Effector memory CD4-positive, alpha-beta T cell (primary cell): ENCODE measurements around the gene IL27RA.
"Not testable (repeated sequence)": the region's sequence is repeated elsewhere in the genome, so short reads cannot be mapped to it uniquely, and the experiment has no call there.

ENCODE experiments used
- DNase-seq, 3 donors: peaks; one replicate each; pipeline ENCODE4 v3.0.0-alpha.2; 2020
- H3K27ac ChIP-seq: 2 replicates; pipeline ENCODE4 v1.7.0; 2013; ENCODE audit warnings: mild to moderate bottlenecking, low read length, moderate library complexity; ENCODE audit not compliant: insufficient read depth, poor library complexity, severe bottlenecking
- H3K27me3 ChIP-seq: replicated peaks from 2 replicates; pipeline ENCODE4 v1.7.0; 2013; ENCODE audit warnings: mild to moderate bottlenecking, low read length; ENCODE audit not compliant: insufficient read depth, control insufficient read depth, poor library complexity, severe bottlenecking
- H3K36me3 ChIP-seq: 2 replicates; pipeline ENCODE4 v1.7.0; 2013; ENCODE audit warnings: mild to moderate bottlenecking, low read length, moderate library complexity; ENCODE audit not compliant: control insufficient read depth, insufficient read depth
- H3K4me1 ChIP-seq: 2 replicates; pipeline ENCODE4 v1.7.0; 2013; ENCODE audit warnings: low read length, mild to moderate bottlenecking; ENCODE audit not compliant: control insufficient read depth, insufficient read depth, poor library complexity, severe bottlenecking
- H3K4me3 ChIP-seq: 2 replicates; pipeline ENCODE4 v1.7.0; 2013; ENCODE audit warnings: low read length, low read depth, mild to moderate bottlenecking; ENCODE audit not compliant: insufficient read depth, poor library complexity, severe bottlenecking
- H3K9me3 ChIP-seq: 2 replicates; pipeline ENCODE4 v1.7.0; 2013; ENCODE audit warnings: mild to moderate bottlenecking, low read length, moderate library complexity; ENCODE audit not compliant: control insufficient read depth

The IL27RA gene

GRCh38 chr19:14006766-14007562, 24.6 kb upstream of the IL27RA start:
- Histone ChIP-seq H3K36me3 (no peaks in the 10 kb centered on the region), H3K27ac (peak overlapping the region; percentile 100), H3K4me1 (peaks cover 26% of the 10 kb centered on the region), H3K4me3 (peak overlapping the region; percentile 66), H3K27me3 (no peaks in the 10 kb centered on the region), H3K9me3 (no peaks in the 10 kb centered on the region)
- DNase-seq, result no peak

- no peaks in the 10 kb centered on the region for H3K36me3 ChIP-seq
- H3K9me3 ChIP-seq, result no peaks in the 10 kb centered on the region
- DNase-seq, result no peak
- no peaks in the 10 kb centered on the region for H3K27me3 ChIP-seq
- no peak overlapping the region for H3K27ac ChIP-seq
- H3K4me3 ChIP-seq, result no peak overlapping the region
- H3K4me1 ChIP-seq, result no peaks in the 10 kb centered on the region
These were observed 19.1 kb upstream of the IL27RA start for GRCh38 chr19:14012378-14012915.

DNA sequence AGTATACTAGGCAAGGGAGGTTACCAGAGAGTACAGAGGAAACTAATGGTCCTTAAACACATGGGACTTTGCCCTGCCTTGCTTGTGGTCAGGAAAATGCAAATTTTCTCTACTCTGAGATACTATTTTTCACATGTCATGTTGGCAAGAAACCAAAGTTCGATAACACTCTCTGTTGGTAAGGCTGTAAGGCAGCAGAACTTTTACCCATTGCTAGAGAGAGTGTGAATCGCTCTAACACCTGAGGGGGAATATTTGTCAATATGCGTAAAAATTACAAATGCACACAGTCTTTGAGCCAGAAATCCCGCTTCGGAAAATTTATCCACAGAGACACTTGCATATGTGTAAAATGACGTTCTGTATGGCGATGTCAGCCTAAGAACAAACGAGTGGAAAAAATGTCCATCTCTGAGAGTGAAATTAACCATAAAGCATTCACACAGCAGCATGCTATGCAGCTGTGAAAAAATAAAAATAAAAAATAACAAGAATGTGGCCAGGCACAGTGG, 16.0 kb upstream of the IL27RA start:
- Histone ChIP-seq H3K36me3 (no peaks in the 10 kb centered on the region), H3K9me3 (no peaks in the 10 kb centered on the region), H3K27ac (no peak overlapping the region), H3K4me1 (no peaks in the 10 kb centered on the region), H3K4me3 (no peak overlapping the region), H3K27me3 (no peaks in the 10 kb centered on the region)
- DNase-seq, result no peak

GRCh38 chr19:14019100-14019499, 12.5 kb upstream of the IL27RA start:
- Histone ChIP-seq H3K4me1 (no peaks in the 10 kb centered on the region), H3K9me3 (no peaks in the 10 kb centered on the region)
- no peak for DNase-seq

GRCh38 chr19:14019739-14020138, 11.8 kb upstream of the IL27RA start:
- not testable (repeated sequence) for H3K9me3 ChIP-seq, DNase-seq, H3K4me3 ChIP-seq, H3K27me3 ChIP-seq, H3K4me1 ChIP-seq, H3K27ac ChIP-seq, H3K36me3 ChIP-seq

More at GRCh38 chr19:14019100-14019499, 12.5 kb upstream of the IL27RA start:
- no peaks in the 10 kb centered on the region for H3K27me3 ChIP-seq
- H3K36me3 ChIP-seq, result no peaks in the 10 kb centered on the region
- no peak overlapping the region for H3K4me3 ChIP-seq
- no peak overlapping the region for H3K27ac ChIP-seq

- Histone ChIP-seq H3K27me3 (no peaks in the 10 kb centered on the region), H3K36me3 (no peaks in the 10 kb centered on the region), H3K27ac (no peak overlapping the region), H3K4me1 (no peaks in the 10 kb centered on the region), H3K9me3 (no peaks in the 10 kb centered on the region), H3K4me3 (no peak overlapping the region)
- no peak for DNase-seq
These were observed 10.1 kb upstream of the IL27RA start for GRCh38 chr19:14021474-14021873.

DNA sequence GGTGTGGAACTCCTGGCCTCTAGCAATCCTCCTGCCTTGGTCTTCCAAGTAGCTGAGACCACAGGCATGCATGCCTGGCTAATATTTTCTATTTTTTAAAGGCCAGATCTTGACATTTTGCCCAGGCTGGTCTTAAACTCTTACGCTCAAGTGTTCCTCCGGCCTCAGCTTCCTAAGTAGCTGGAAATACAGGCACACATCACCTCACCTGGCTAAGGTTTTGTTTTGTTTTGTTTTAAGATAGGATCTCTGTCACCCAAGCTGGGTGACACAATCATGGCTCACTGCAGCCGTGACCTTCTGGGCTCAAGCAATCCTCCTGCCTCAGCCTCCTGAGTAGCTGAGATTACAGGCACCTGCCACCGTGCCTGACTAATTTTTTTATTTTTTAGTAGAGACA, 9.1 kb upstream of the IL27RA start:
- no peak for DNase-seq
- Histone ChIP-seq H3K36me3 (no peaks in the 10 kb centered on the region), H3K4me1 (no peaks in the 10 kb centered on the region), H3K27ac (no peak overlapping the region), H3K9me3 (no peaks in the 10 kb centered on the region), H3K27me3 (no peaks in the 10 kb centered on the region), H3K4me3 (no peak overlapping the region)

DNA sequence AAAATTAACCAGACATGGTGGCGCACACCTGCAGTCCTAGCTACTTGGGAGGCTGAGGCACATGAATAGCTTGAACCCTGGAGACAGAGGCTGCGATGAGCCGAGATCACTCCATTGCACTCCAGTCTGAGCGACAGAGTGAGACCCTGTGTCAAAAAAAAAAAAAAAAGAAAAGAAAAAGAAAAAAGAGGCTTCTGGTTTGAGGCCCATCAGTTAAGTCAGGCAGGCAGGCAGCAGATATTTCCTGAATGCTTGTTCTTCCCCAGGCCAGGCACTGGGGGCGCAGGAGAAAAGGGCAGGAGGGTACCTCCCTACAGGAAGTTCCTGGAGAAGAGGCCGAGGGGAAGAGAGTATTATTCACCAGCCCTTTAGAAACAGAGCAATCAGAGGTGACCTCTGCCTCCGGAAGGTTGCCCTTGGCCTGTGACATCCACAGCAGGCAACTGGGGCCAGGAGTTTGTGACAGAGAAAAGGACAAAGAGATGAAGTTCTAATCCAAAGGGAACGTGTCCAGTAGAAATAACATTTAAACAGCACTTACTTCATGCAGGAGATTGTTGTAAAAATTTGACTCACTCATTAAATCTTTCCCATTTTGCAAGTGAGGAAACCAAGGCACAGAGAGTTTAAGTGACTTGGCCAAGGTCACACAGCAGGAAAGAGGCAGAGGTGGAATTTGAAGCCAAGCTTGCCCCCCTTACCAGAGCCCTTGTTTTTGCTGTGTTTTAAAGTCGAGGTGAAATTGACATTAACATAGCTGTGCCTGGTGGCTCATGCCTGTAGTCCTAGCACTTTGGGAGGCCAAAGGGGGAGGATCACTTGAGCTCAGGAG, 7.9 kb upstream of the IL27RA start:
- Histone ChIP-seq H3K4me3 (no peak overlapping the region), H3K27ac (no peak overlapping the region), H3K27me3 (no peaks in the 10 kb centered on the region), H3K36me3 (no peaks in the 10 kb centered on the region), H3K4me1 (no peaks in the 10 kb centered on the region), H3K9me3 (no peaks in the 10 kb centered on the region)
- no peak for DNase-seq

DNA sequence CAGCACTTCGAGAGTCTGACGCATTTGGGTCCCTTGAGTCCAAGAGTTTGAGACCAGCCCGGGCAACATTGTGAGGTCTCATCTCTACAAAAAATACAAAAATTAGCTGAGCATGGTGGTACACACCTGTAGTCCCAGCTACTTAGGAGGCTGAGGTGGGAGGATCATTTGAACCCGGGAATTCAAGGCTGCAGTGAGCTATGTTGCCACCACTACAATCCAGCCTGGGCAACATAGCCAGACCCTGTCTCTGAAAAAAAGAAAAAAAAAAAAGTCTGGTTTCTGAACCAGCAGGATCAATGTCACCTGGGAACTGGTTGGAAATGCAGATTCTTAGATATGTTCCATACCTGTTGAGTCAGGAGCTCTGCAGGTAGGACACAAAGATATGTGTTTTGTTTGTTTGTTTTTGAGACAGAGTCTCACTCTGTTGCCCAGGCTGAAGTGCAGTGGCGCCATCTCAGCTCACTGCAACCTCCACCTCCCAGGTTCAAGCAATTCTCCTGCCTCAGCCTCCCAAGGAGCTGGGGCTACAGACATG, 4.8 kb upstream of the IL27RA start:
- not testable (repeated sequence) for H3K4me1 ChIP-seq, H3K9me3 ChIP-seq, H3K27ac ChIP-seq, H3K27me3 ChIP-seq, H3K36me3 ChIP-seq, H3K4me3 ChIP-seq, DNase-seq
